Hindlimb muscle (tissue), 1 donor: Measurements from ENCODE around the gene ELMO3. TPM values are rescaled to one million over a fixed set of nuclear protein-coding genes. Genes with fewer than 3 reads are reported as not detected.

Experiments
- DNase-seq: peaks from one replicate; pipeline ENCODE4 v3.0.0-alpha.2; 2013
- polyA plus RNA-seq: library from polyadenylated mRNA; unstranded; fragments of 120-200 nt; gene quantifications from one replicate; pipeline ENCODE4 v1.2.1, GENCODE V29; 2013; ENCODE audit not compliant: insufficient read length

The ELMO3 gene
- polyA plus RNA-seq: 1.1 TPM

GRCh38 chr16:67199011-67199807 is at the start of gene ELMO3:
Gene ELMO3 (plus strand): TSS chr16:67199131. CDS start chr16:67199327, 196 bp downstream.
- DNase-seq: no peak

GRCh38 chr16:67149276-67150046 is 49.5 kb upstream of the ELMO3 start:
- no peak for DNase-seq

- peak; percentile 88 for DNase-seq
Measured at GRCh38 chr16:67150047-67150832, 48.7 kb upstream of the ELMO3 start.

GRCh38 chr16:67150833-67151396 is 48.0 kb upstream of the ELMO3 start, which contains the start of gene B3GNT9:
Gene B3GNT9 (minus strand): TSS chr16:67150998. CDS start chr16:67150485, 513 bp downstream.
- peak; percentile 89 for DNase-seq

GRCh38 chr16:67151431-67152097 is 47.4 kb upstream of the ELMO3 start:
- DNase-seq: no peak

- no peak for DNase-seq
Measured at GRCh38 chr16:67154578-67155294, 44.2 kb upstream of the ELMO3 start.

- peak; percentile 89 for DNase-seq
Measured at GRCh38 chr16:67155295-67156142, 43.4 kb upstream of the ELMO3 start.

GRCh38 chr16:67156143-67156844 is 42.6 kb upstream of the ELMO3 start:
- DNase-seq: no peak

- no peak for DNase-seq
Measured at GRCh38 chr16:67157106-67157748, 41.7 kb upstream of the ELMO3 start.

- no peak for DNase-seq
Measured at GRCh38 chr16:67157892-67158635, 40.9 kb upstream of the ELMO3 start.

- no peak for DNase-seq
Measured at GRCh38 chr16:67158637-67159600, 40.0 kb upstream of the ELMO3 start.

GRCh38 chr16:67161595-67162058 is 37.3 kb upstream of the ELMO3 start:
- DNase-seq: no peak

GRCh38 chr16:67162506-67163163 is 36.3 kb upstream of the ELMO3 start:
- DNase-seq: no peak

GRCh38 chr16:67163164-67163998 is 35.5 kb upstream of the ELMO3 start:
- no peak for DNase-seq

GRCh38 chr16:67163999-67164558 is 34.9 kb upstream of the ELMO3 start:
- no peak for DNase-seq
